ENCODE data around the gene AFF1.

The AFF1 gene

GRCh38 chr4:87108142-87108546 lies 173.3 kb downstream of the AFF1 start:
- DNase-seq (ENCODE audit: extremely low read depth in 1 of 2, low read depth in 1 of 2), result no peak

- no peak for DNase-seq (ENCODE audit: extremely low read depth in 1 of 2, low read depth in 1 of 2)
These were observed 174.3 kb downstream of the AFF1 start for GRCh38 chr4:87109121-87109520.

GRCh38 chr4:87109945-87110344 lies 175.1 kb downstream of the AFF1 start:
- no peak for DNase-seq (ENCODE audit: extremely low read depth in 1 of 2, low read depth in 1 of 2)

- no peak for DNase-seq (ENCODE audit: extremely low read depth in 1 of 2, low read depth in 1 of 2)
These were observed 177.3 kb downstream of the AFF1 start for GRCh38 chr4:87112063-87112462.

GRCh38 chr4:87114245-87115062 lies 179.6 kb downstream of the AFF1 start:
- DNase-seq (ENCODE audit: extremely low read depth in 1 of 2, low read depth in 1 of 2), result no peak

GRCh38 chr4:87116231-87116630 lies 181.4 kb downstream of the AFF1 start:
- no peak for DNase-seq (ENCODE audit: extremely low read depth in 1 of 2, low read depth in 1 of 2)

DNA sequence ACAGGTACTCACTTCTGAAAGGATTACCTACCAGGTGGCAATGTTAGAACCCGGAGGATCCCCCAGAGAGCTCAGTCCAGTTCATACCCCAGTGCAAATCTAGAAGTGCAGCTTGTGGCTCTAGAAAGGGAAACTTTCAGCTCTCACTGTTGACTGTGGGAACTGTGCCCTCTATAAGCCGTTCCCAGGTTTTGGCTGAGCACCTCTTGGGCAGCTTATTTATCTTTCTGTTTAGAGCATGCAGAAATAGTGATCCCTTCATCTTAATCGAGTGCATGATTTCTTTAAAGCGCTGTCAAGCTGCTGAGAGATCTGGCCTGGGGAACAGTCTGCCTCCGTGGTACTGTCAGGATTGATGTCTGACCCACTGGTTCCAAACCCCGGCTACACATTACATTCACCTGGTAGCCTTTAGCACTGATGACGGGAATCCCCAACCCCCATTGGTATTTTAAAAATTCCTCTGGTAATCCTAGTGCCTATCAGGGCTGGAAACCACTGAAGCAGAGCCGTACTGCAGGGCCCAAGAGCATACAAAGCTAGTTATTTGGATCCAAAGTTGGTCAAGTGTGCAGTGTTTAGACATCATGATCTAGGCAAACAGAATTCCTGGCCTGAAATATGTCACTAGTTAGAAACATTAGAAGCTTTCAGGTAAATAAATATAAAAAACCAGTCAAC lies 182.4 kb downstream of the AFF1 start:
- DNase-seq (ENCODE audit: extremely low read depth in 1 of 2, low read depth in 1 of 2), result no peak

- no peak for DNase-seq (ENCODE audit: extremely low read depth in 1 of 2, low read depth in 1 of 2)
These were observed 182.9 kb downstream of the AFF1 start for GRCh38 chr4:87117732-87118075.

DNA sequence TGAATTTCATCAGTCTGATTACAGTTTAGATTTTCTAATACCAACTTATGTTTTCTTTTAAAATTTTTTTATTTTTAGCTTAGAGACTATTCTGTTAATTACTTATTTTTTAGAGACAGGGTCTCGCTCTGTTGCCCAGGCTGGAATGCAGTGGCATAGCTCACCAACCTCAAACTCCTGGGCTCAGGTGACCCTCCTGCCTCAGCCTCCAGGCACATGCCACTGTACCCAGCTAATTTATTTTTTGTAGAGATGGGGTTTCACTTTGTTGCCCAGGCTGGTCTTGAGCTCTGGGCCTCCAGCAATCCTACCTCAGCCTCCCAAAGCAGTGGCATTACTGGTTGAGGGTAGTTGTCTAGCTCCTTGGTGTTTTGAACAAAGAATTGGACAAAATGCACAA lies 183.6 kb downstream of the AFF1 start:
- DNase-seq (ENCODE audit: extremely low read depth in 1 of 2, low read depth in 1 of 2), result no peak

DNA sequence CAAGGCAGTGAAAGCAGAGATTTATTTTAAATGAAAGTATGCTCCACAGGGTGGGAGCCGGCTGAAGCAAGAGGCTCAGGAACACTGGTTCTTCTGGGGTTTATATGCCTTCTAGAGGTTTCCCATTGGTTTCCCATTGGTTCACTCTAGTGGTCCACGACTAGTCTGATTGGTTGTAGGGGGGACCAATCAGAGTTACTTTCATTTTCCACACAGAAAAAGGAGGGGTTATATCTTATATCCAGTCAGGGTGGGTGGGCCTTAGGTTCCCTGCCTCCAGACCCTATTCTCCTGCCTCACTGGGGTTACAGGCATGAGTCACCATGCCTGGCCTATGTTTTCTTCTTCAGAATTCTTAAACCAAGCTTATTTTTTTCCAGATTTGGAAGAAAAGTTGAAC lies 184.0 kb downstream of the AFF1 start:
- no peak for DNase-seq (ENCODE audit: extremely low read depth in 1 of 2, low read depth in 1 of 2)

DNA sequence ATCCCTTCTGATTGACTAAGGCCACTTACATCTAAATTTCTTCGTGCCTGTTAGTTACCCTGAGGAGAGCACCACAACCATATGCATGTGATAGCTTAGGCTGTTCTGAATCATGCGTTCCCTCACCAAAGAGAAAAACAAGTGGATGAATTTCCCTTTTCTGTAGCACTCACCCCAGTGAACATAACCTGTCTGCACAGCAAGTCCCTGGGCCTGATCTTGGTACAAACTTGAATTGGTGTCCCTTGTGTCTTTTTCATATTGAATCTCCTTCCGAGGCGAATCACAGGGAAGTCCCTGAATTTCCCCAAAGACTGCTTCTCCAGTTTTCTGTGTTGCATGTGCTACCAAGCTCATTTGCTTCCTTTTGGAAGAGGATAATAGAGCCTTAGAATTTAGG lies 185.2 kb downstream of the AFF1 start:
- DNase-seq (ENCODE audit: extremely low read depth in 1 of 2, low read depth in 1 of 2), result no peak

DNA sequence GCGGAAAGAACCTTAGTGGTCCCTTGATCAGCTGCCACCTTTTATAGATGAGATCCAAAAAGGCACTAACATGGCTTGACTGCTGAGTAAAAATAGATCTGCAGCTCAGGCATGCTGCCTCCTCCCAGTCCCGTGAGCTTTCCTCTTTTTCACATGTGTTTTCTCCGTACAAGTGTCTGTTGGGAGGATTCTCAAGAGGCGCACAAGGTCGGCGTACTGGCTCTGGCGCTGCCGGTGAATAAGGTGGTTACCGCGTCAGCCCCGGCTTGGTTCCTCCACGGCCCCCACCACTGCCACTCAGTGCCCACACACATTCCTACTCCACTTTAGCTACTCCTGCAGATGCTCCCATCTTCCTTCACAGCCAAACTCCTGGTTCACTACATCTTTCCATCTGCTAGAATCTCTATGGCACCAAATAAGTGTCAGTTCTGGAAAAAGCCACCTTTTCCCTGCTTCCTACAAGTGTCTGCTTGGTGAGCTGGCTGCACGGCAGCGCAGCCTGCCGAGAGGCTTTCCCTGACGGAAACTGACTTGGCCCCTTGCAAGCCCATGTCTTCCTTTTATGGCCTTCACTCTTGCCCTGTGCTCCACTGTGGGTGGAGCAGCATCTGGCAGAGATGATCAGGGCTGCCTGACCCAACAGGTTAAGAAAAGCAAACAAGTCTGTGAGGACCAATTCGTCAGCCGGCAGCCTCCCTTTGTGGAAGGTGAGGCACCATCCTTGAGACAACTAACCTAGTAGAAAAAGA lies 185.8 kb downstream of the AFF1 start:
- no peak for DNase-seq (ENCODE audit: extremely low read depth in 1 of 2, low read depth in 1 of 2)

DNA sequence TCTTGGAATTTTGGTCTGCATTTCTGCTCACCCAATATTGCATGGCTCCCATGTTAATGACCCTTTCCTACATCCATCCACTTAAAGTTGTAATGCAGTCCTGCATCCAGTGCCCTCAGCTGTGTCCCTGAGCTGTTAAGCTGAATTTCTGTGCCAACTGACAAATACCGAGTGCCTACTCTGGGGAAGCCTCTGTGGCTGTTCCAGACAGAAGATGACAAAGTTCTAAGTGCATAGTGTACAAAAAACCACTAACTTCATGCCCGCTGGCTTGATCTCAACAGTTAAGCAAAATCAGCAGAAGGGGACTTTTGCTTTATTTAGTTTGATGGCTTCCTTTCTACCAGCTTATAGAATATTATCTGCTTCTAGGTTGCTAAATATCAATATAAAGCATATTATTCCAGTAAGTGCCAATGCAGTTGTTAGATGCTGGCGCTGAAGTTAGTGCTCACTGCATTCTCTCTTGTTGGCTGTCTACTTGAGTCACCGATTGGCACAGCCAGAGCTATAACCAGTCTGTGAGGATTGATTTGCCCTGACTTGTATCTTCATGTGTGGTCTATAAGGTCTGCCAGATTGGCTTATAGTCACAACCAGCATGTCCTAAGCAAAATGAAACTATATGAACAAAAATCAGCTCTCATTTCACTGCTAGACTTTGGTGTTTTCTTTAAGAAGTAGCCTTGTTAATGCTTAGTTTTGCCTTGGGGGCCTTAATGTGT lies 186.7 kb downstream of the AFF1 start:
- DNase-seq (ENCODE audit: extremely low read depth in 1 of 2, low read depth in 1 of 2), result no peak

- DNase-seq (ENCODE audit: extremely low read depth in 1 of 2, low read depth in 1 of 2), result no peak
These were observed 187.4 kb downstream of the AFF1 start for GRCh38 chr4:87122252-87122651.

DNA sequence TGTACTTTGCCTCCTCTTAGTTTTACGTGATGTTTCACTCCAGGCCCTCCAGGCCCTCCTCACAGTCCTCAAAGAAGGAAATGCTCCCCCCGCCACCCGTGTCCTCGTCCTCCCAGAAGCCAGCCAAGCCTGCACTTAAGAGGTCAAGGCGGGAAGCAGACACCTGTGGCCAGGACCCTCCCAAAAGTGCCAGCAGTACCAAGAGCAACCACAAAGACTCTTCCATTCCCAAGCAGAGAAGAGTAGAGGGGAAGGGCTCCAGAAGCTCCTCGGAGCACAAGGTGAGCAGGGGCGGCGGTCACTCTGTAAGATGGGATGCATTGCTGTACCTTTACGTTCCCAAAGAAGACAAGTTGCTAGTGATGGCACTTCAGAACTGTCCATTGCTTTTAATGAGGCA lies 191.2 kb downstream of the AFF1 start:
- no peak for DNase-seq (ENCODE audit: extremely low read depth in 1 of 2, low read depth in 1 of 2)

DNA sequence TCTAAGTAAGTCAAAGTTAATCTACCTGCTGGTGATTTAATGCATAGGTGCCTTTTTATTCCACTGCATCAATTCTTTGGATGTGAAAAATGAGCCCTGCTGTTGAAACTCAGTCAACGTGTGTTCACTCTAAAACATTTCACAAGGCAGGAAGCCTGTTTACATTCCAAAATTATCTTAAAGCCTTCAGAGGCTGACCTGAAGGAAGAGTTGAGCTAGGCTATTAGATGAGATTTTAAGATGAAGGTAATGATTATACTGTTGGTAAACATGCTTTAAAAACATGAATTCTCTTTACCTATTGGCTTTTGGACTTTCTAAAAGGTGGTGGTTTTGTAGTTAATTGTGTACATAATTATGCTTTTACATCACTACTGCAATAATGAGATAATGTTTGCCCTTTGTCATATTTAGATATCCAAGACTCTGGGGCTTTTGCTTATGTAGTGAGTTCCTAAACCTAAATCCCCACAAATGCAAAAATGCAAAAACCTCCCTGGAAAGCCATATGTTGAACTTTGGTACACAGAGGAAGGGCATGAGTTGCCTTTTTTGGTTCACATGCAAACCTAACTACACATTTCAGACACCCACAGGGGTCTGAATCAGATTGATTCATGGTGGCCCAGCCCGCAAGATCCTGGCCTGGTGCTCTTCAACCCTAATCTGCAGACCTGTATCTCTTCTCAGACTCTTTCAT lies 193.3 kb downstream of the AFF1 start:
- DNase-seq (ENCODE audit: extremely low read depth in 1 of 2, low read depth in 1 of 2), result no peak

DNA sequence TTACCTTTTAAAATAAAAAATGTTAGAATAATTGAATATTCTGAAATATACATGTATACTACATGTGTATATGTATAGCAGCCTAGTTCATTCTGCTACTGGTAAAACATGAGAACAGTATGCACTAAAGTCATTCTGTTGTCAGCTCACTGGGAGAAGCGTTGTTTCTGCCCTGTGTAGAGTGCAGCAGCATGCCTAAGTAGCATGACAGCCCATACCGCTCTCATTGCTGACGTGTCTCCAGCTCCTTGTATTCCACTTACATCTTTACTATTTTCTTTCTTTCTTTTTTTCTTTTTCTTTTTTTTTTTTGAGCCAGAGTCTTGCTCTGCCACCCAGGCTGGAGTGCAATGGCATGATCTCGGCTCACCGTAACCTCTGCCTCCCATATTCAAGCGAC lies 194.9 kb downstream of the AFF1 start:
- no peak for DNase-seq (ENCODE audit: extremely low read depth in 1 of 2, low read depth in 1 of 2)

DNA sequence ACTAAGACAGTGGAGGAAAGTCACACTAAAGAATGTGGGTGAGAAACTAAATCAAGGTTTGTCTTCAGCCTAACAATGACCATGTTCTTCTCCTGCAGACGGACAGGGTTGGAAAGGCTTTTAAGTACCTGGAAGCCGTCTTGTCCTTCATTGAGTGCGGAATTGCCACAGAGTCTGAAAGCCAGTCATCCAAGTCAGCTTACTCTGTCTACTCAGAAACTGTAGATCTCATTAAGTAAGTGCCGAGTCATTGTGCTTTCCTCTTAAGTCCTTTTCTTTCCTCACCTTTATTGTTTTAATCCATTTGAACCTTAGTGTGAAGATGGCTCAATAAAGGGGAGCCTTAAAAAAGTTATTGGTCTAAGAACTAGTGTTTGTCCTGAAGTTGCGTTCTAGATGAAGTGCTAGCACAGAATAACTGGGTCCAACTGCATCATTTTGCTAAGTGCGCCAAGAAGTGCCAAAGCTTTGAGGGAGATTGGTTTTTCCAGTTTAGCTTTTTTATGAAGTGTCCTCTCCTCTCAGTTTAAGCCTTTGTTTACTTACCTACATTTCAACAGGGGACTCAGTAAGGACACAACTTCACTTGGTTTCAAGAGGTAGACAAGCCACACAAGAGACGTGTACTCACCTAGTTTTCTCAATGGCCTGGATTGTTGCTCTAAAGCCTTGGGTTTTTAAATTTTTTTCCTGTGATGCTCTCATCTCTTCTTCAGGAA lies 196.3 kb downstream of the AFF1 start:
- no peak for DNase-seq (ENCODE audit: extremely low read depth in 1 of 2, low read depth in 1 of 2)

GRCh38 chr4:87132035-87132434 lies 197.2 kb downstream of the AFF1 start:
- no peak for DNase-seq (ENCODE audit: extremely low read depth in 1 of 2, low read depth in 1 of 2)

GRCh38 chr4:87133183-87133582 lies 198.4 kb downstream of the AFF1 start:
- DNase-seq (ENCODE audit: extremely low read depth in 1 of 2, low read depth in 1 of 2), result no peak

Data from stimulated activated CD8-positive, alpha-beta memory T cell treated with anti-CD3 and anti-CD28 coated beads, Interleukin-7, amount 100 ng/mL, for 48 hours (primary cell).